Activated naive CD4-positive, alpha-beta T cell treated with anti-CD3 and anti-CD28 coated beads for 36 hours (primary cell): Measurements from ENCODE around the gene PARVG. TPM values are rescaled to one million over a fixed set of nuclear protein-coding genes. Genes with fewer than 3 reads are reported as not detected.

Experiments
- CTCF ChIA-PET: fragments of 350-600 bp; sonication (Branson Sonifier 250); formaldehyde crosslinking; loops from one replicate; lab custom pipeline; 2021; ENCODE audit warnings: antibody characterized with exemption; lab: Charles Lee
- DNase-seq: peaks from one replicate; pipeline ENCODE4 v3.0.0-alpha.2; 2020
- H3K27ac Mint-ChIP-seq: one replicate; pipeline ENCODE4 v1.8.0; 2021; ENCODE audit warnings: mild to moderate bottlenecking, mixed read lengths
- H3K27me3 Mint-ChIP-seq: one replicate; pipeline ENCODE4 v1.8.0; 2021; ENCODE audit warnings: low read depth, mixed read lengths
- H3K36me3 Mint-ChIP-seq: one replicate; pipeline ENCODE4 v1.8.0; 2021; ENCODE audit warnings: low read depth, mixed read lengths
- H3K4me1 Mint-ChIP-seq: one replicate; pipeline ENCODE4 v1.8.0; 2021; ENCODE audit warnings: low read depth, mixed read lengths
- H3K4me3 Mint-ChIP-seq: one replicate; pipeline ENCODE4 v1.8.0; 2021; ENCODE audit warnings: mild to moderate bottlenecking, moderate library complexity, mixed read lengths
- H3K9me3 Mint-ChIP-seq: one replicate; pipeline ENCODE4 v1.8.0; 2021; ENCODE audit warnings: mixed read lengths
- intact Hi-C: fragments of 100-400 bp; cut with micrococcal nuclease; formaldehyde crosslinking; loops from one replicate; pipeline ENCODE4 v1.15.1; 2023
- total RNA-seq, 2 experiments: library from RNA; stranded (reverse); gene quantifications; one replicate each; pipeline ENCODE4 v1.2.3, GENCODE V29; 2021

PARVG gene
- total RNA-seq, 2 experiments from 2014 or later, result 64.6 to 67.8 TPM

GRCh38 chr22:44204739-44205515 lies 24.2 kb downstream of the PARVG start:
- Mint-ChIP-seq H3K27me3 (no peaks in the 10 kb centered on the region), H3K36me3 (peaks cover 18% of the 10 kb centered on the region), H3K4me1 (peaks cover 1% of the 10 kb centered on the region), H3K4me3 (no peak overlapping the region), H3K27ac (no peak overlapping the region), H3K9me3 (peaks cover 13% of the 10 kb centered on the region)
- DNase-seq, result no peak
- intact Hi-C loops, result no loop called here
- CTCF ChIA-PET, result interaction anchor here (0.5 kb wide), 1 partner anchor 12 kb away, joined by 4 read pairs; no protein-coding TSS in a partner anchor

GRCh38 chr22:44205516-44206329 lies 25.0 kb downstream of the PARVG start:
- no peaks in the 10 kb centered on the region for H3K4me1 Mint-ChIP-seq
- no peaks in the 10 kb centered on the region for H3K27me3 Mint-ChIP-seq
- no peak overlapping the region for H3K27ac Mint-ChIP-seq
- H3K36me3 Mint-ChIP-seq, result peaks cover 21% of the 10 kb centered on the region
- H3K9me3 Mint-ChIP-seq, result peaks cover 16% of the 10 kb centered on the region
- intact Hi-C loops, result no loop called here
- no peak for DNase-seq
- no peak overlapping the region for H3K4me3 Mint-ChIP-seq
- CTCF ChIA-PET, result interaction anchor here (0.5 kb wide), 1 partner anchor 13 kb away, joined by 4 read pairs; no protein-coding TSS in a partner anchor

GRCh38 chr22:44206330-44206645 lies 25.6 kb downstream of the PARVG start:
- Mint-ChIP-seq H3K27me3 (no peaks in the 10 kb centered on the region), H3K36me3 (peaks cover 23% of the 10 kb centered on the region)

GRCh38 chr22:44206696-44207095 lies 26.0 kb downstream of the PARVG start:
- Mint-ChIP-seq H3K27ac (no peak overlapping the region), H3K27me3 (no peaks in the 10 kb centered on the region), H3K4me1 (no peaks in the 10 kb centered on the region), H3K9me3 (peaks cover 16% of the 10 kb centered on the region), H3K4me3 (no peak overlapping the region), H3K36me3 (peaks cover 25% of the 10 kb centered on the region)
- intact Hi-C loops, result no loop called here
- DNase-seq, result no peak
- CTCF ChIA-PET, result no interaction called here

More at GRCh38 chr22:44206330-44206645, 25.6 kb downstream of the PARVG start:
- intact Hi-C loops, result no loop called here
- CTCF ChIA-PET, result no interaction called here
- no peak for DNase-seq
- Mint-ChIP-seq H3K9me3 (peaks cover 16% of the 10 kb centered on the region), H3K27ac (no peak overlapping the region), H3K4me1 (no peaks in the 10 kb centered on the region), H3K4me3 (no peak overlapping the region)

GRCh38 chr22:44207173-44207980 lies 26.7 kb downstream of the PARVG start:
- Mint-ChIP-seq H3K4me1 (no peaks in the 10 kb centered on the region), H3K4me3 (no peak overlapping the region), H3K27ac (no peak overlapping the region), H3K9me3 (peaks cover 16% of the 10 kb centered on the region), H3K27me3 (no peaks in the 10 kb centered on the region), H3K36me3 (peaks cover 23% of the 10 kb centered on the region)
- CTCF ChIA-PET, result no interaction called here
- intact Hi-C loops, result no loop called here
- DNase-seq, result no peak

DNA sequence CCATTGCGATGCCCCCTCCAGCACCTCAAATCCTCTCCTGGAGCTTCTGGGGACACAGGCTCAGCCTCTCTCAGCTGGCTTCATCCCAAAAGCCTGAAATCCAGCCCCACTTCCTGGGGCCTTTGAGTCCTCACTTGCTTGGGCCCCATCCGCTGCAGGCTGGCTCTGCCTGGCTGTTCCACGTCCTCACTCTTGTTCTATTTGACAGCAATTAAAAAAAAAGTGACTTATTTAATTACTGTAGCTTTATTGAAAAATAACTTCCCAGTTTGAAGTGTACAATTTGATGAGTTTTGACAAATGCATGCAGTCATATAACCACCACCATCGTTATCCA lies 27.2 kb downstream of the PARVG start:
- Mint-ChIP-seq H3K27me3 (no peaks in the 10 kb centered on the region), H3K4me1 (no peaks in the 10 kb centered on the region), H3K27ac (no peak overlapping the region), H3K9me3 (peaks cover 16% of the 10 kb centered on the region), H3K4me3 (no peak overlapping the region), H3K36me3 (peaks cover 18% of the 10 kb centered on the region)
- DNase-seq, result no peak
- intact Hi-C loops, result no loop called here
- CTCF ChIA-PET, result no interaction called here

- Mint-ChIP-seq H3K4me3 (no peak overlapping the region), H3K27me3 (no peaks in the 10 kb centered on the region), H3K9me3 (peaks cover 16% of the 10 kb centered on the region), H3K27ac (no peak overlapping the region), H3K36me3 (peaks cover 18% of the 10 kb centered on the region), H3K4me1 (no peaks in the 10 kb centered on the region)
- intact Hi-C loops, result no loop called here
- CTCF ChIA-PET, result no interaction called here
- no peak for DNase-seq
Observed at GRCh38 chr22:44209343-44209742, 28.6 kb downstream of the PARVG start.

GRCh38 chr22:44210722-44211121 lies 30.0 kb downstream of the PARVG start:
- Mint-ChIP-seq H3K4me3 (no peak overlapping the region), H3K27ac (no peak overlapping the region), H3K27me3 (no peaks in the 10 kb centered on the region), H3K4me1 (no peaks in the 10 kb centered on the region), H3K9me3 (peaks cover 16% of the 10 kb centered on the region), H3K36me3 (peaks cover 16% of the 10 kb centered on the region)
- intact Hi-C loops, result no loop called here
- no peak for DNase-seq
- CTCF ChIA-PET, result interaction anchor here (0.6 kb wide), 1 partner anchor 1561 kb away, joined by 5 read pairs; no protein-coding TSS in a partner anchor

- intact Hi-C loops, result no loop called here
- CTCF ChIA-PET, result interaction anchor here (0.6 kb wide), 1 partner anchor 1561 kb away, joined by 5 read pairs; no protein-coding TSS in a partner anchor
- no peak overlapping the region for H3K27ac Mint-ChIP-seq
- no peak for DNase-seq
- H3K4me1 Mint-ChIP-seq, result no peaks in the 10 kb centered on the region
- H3K36me3 Mint-ChIP-seq, result peaks cover 16% of the 10 kb centered on the region
- H3K9me3 Mint-ChIP-seq, result peaks cover 16% of the 10 kb centered on the region
- H3K27me3 Mint-ChIP-seq, result no peaks in the 10 kb centered on the region
- H3K4me3 Mint-ChIP-seq, result no peak overlapping the region
Observed at GRCh38 chr22:44211256-44211945, 30.7 kb downstream of the PARVG start.

GRCh38 chr22:44211946-44212930 lies 31.5 kb downstream of the PARVG start:
- no peaks in the 10 kb centered on the region for H3K4me1 Mint-ChIP-seq
- no peaks in the 10 kb centered on the region for H3K27me3 Mint-ChIP-seq

GRCh38 chr22:44212936-44213335 lies 32.2 kb downstream of the PARVG start:
- no peaks in the 10 kb centered on the region for H3K4me1 Mint-ChIP-seq
- peaks cover 16% of the 10 kb centered on the region for H3K36me3 Mint-ChIP-seq
- no peak overlapping the region for H3K4me3 Mint-ChIP-seq
- CTCF ChIA-PET, result no interaction called here
- H3K9me3 Mint-ChIP-seq, result peaks cover 16% of the 10 kb centered on the region
- DNase-seq, result no peak
- H3K27ac Mint-ChIP-seq, result no peak overlapping the region
- intact Hi-C loops, result no loop called here
- no peaks in the 10 kb centered on the region for H3K27me3 Mint-ChIP-seq

More at GRCh38 chr22:44211946-44212930, 31.5 kb downstream of the PARVG start:
- H3K36me3 Mint-ChIP-seq, result peaks cover 16% of the 10 kb centered on the region
- intact Hi-C loops, result no loop called here
- no peak overlapping the region for H3K4me3 Mint-ChIP-seq
- no peak overlapping the region for H3K27ac Mint-ChIP-seq
- peaks cover 16% of the 10 kb centered on the region for H3K9me3 Mint-ChIP-seq
- CTCF ChIA-PET, result no interaction called here
- no peak for DNase-seq
